Muscle of arm (tissue), 14 donors: ENCODE results near the gene VPS13A. TPM values are rescaled to one million over a fixed set of nuclear protein-coding genes. Genes with fewer than 3 reads are reported as not detected.

ENCODE experiments used
- DNase-seq: peaks from one replicate; pipeline ENCODE4 v3.0.0-alpha.2; 2013
- long read RNA-seq, 11 donors: transcript quantifications; one replicate each; lab custom pipeline, GENCODE V29; 2026
- polyA plus RNA-seq, 12 donors: library from polyadenylated mRNA; unstranded; fragments of 120-200 nt; gene quantifications; one replicate each; pipeline ENCODE4 v1.2.1, GENCODE V29; 2013; ENCODE audit not compliant: insufficient read length in 12 of 12

The VPS13A gene
- 10 to 100 TPM in 11 of 12 donors, not detected in 1; 14.4 to 34.5 (median 26.4) TPM for polyA plus RNA-seq
- long read RNA-seq, donor 1, transcript VPS13A-211 (5 exons, 1,155 nt): major isoform, 6 of 7 reads
- long read RNA-seq, donor 1, partial matches to known transcripts: 0 of 7 reads
- long read RNA-seq, donor 1, other reads (novel, unspliced or antisense): 0 of 7 reads
- long read RNA-seq, donor 2, full-length matches to known transcripts: 1 of 1 reads
- long read RNA-seq, donor 2, partial matches to known transcripts: 0 of 1 reads
- long read RNA-seq, donor 2, other reads (novel, unspliced or antisense): 0 of 1 reads
- long read RNA-seq, donor 3: 0 reads
- long read RNA-seq, donor 4: 0 reads
- long read RNA-seq, donor 5: 0 reads
- long read RNA-seq, donor 6, partial matches to known transcripts: 5 of 6 reads
- long read RNA-seq, donor 6, other reads (novel, unspliced or antisense): 0 of 6 reads
- long read RNA-seq, donor 7, partial matches to known transcripts: 0 of 1 reads
- long read RNA-seq, donor 7, other reads (novel, unspliced or antisense): 0 of 1 reads
- long read RNA-seq, donor 8, partial matches to known transcripts: 0 of 1 reads
- long read RNA-seq, donor 8, other reads (novel, unspliced or antisense): 0 of 1 reads
- long read RNA-seq, donor 9: 0 reads
- long read RNA-seq, donor 10, partial matches to known transcripts: 0 of 1 reads
- long read RNA-seq, donor 10, other reads (novel, unspliced or antisense): 0 of 1 reads
- long read RNA-seq, donor 11, partial matches to known transcripts: 0 of 1 reads
- long read RNA-seq, donor 11, other reads (novel, unspliced or antisense): 0 of 1 reads

- DNase-seq: peak; percentile 88
Measured at GRCh38 chr9:77177143-77177893, at the start of gene VPS13A. Gene VPS13A, plus strand, starts transcription at chr9:77177534. Its CDS starts 171 bp downstream, at chr9:77177705.

- no peak for DNase-seq
Measured at GRCh38 chr9:77128125-77128789, 49.1 kb upstream of the VPS13A start.

- DNase-seq: no peak
Measured at GRCh38 chr9:77131399-77131798, 45.9 kb upstream of the VPS13A start.

DNA sequence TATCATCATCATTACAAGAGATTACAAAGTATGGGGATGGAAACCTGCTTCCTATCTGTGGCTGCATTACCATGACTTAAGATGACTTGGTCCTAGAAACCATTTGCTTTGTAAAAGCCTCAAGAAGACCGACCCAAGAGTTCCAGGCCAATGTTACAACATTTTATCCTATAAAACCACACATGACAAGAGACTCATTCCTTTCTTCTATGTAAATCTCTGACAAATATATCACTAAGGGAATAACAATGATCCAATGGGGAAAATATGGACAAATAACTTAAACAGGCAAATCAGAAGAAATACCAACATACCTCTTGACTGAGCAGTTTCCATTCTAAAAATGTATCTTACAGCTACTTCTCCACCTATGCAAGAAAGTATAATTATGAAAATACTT lies 44.3 kb upstream of the VPS13A start:
- no peak for DNase-seq

GRCh38 chr9:77142366-77142765 lies 35.0 kb upstream of the VPS13A start:
- DNase-seq: no peak

- DNase-seq: no peak
Measured at GRCh38 chr9:77149879-77150278, 27.5 kb upstream of the VPS13A start.

GRCh38 chr9:77152289-77152688 lies 25.0 kb upstream of the VPS13A start:
- no peak for DNase-seq

GRCh38 chr9:77156646-77157371 lies 20.5 kb upstream of the VPS13A start:
- DNase-seq: no peak

GRCh38 chr9:77158772-77159513 lies 18.4 kb upstream of the VPS13A start:
- DNase-seq: no peak

- DNase-seq: no peak
Measured at GRCh38 chr9:77161191-77161590, 16.1 kb upstream of the VPS13A start.

DNA sequence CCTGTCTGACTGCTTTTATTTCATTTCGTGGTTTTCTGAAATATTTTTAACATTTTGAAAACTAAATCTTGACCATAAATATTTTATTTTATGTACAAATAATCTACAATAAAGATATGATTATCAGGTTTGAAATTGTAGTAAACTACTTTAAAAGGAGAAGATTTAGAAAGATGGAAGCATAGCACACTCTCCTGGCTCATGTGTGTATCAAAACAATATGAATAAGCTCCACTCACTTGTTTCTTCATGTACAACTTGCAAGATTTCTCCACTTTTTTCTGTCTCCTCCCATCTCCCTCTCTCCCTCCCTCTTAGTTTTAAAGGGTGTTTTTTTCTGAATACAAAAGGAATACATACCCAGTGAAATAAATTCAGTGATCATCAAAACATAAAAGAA lies 15.4 kb upstream of the VPS13A start:
- DNase-seq: no peak

GRCh38 chr9:77162366-77162765 lies 15.0 kb upstream of the VPS13A start:
- DNase-seq: no peak

GRCh38 chr9:77163884-77164283 lies 13.4 kb upstream of the VPS13A start:
- DNase-seq: no peak

DNA sequence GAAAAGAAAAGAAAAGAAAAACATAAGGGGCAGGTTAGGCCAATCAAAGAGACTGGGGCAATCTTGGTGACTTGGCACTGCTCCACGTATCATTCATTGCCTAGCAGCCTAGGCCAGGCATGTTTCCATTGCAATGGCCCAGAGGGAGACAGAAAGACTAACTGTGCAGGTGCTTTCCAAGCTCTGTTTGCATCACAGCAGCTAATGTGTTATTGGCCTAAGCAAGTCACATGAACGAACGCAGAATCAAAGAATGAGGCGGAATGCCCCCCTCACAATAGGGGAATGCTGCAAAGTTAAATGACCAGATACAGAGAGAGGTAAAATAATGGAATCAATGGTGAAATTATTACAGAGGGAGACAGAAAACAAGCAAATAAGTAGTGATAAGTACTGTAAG lies 11.1 kb upstream of the VPS13A start:
- no peak for DNase-seq

- DNase-seq: no peak
Measured at GRCh38 chr9:77170991-77171699, 6.2 kb upstream of the VPS13A start.

DNA sequence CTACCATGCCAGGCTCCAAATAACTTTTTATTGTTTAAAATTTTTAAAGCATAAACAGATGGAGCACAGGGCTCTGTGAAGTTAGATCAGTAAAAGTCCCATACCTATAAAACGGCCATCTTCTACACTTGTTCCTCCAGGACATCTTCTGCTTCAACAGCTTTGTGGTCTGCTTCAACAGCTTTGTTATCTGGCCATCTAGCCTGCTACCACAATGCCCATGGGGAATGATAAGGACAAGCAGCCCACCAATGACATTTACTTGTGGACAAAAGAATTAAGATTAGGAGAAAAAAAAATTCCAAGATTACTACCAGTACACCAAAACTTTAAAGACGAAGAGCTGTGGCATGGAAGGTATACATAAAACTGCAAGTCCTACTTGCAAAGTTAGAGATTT lies 2.2 kb upstream of the VPS13A start:
- no peak for DNase-seq

- no peak for DNase-seq
Measured at GRCh38 chr9:77176106-77176505, 1.2 kb upstream of the VPS13A start.

DNA sequence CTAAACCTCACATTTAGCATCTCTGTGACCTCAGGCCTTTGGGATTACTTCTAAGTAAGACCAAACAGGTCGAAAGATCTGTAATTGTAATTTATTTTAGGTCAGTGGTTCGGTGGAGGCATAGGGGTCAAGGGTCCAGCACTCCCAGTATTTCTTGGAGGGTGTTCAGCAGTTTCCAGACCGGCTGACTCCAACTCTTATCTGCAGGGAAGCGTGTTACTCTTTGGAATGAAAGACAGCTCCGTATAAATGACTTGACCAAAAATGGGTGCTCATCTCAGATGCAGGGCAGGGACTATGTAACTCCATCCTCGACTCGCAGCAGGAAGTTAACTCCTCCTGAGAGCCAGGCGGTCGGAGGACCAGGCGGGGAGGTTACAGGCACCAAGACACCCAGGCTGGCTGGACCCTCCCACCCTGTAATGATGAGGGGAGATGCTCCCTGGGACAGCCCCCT lies 620 bp upstream of the VPS13A start:
- DNase-seq: no peak
